ENCODE data around the gene PDCL2. TPM values are rescaled to one million over a fixed set of nuclear protein-coding genes. Genes with fewer than 3 reads are reported as not detected.

The PDCL2 gene
- total and polyA plus RNA-seq, 2 of the 8 experiments (the other 6 are each of a cell fraction or from before 2014, with no cell fraction given), result not detected

DNA sequence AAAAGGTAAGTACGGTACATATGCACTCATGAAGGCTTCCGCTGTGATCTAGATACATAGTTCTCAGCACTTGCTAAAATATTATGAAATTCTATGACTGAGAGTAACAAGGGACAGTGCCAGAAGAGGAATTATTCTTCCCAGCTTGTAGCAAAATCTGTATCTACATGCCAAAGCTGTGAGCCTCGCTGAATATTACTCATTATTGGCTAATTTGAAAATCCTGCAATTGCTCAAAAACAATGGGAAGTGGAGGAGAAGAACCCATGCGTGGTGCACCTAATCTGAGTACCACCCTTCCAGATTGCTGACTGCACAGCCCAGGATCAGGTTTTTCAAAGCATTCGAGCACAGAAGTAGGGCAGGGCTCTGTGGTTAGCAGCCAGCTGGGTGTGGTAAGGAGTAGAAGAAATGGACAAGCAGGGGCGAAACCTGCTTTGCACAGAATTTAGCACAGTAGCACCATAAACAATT lies 17.4 kb upstream of the PDCL2 start (continued):
- TF ChIP-seq CREB1 (IDR thresholded peaks at IDR 0.05), result no peak
- no peak for TF ChIP-seq CTCF (IDR thresholded peaks at IDR 0.05; ENCODE audit: control extremely low read depth in 1 of 3, insufficient read depth in 1 of 3, low read depth in 1 of 3, low read length in 3 of 3)
- no peak for TF ChIP-seq KDM1A (IDR thresholded peaks at IDR 0.05; ENCODE audit: borderline replicate concordance, low read length)

All from H1 (cell line).